SK-N-MC (cell line): ENCODE measurements around the gene TYROBP.

Experiments
- EZH2 ChIP-seq: fragments of 200-600 bp; sonication (generic); IDR thresholded peaks from one replicate; pipeline ENCODE4 v1.6.1; 2017; ENCODE audit warnings: antibody characterized with exemption
- POLR2AphosphoS5 ChIP-seq: IDR thresholded peaks from 2 replicates; pipeline ENCODE4 v1.6.1; 2012; ENCODE audit warnings: mild to moderate bottlenecking, low read depth, low read length, borderline replicate concordance

DNA sequence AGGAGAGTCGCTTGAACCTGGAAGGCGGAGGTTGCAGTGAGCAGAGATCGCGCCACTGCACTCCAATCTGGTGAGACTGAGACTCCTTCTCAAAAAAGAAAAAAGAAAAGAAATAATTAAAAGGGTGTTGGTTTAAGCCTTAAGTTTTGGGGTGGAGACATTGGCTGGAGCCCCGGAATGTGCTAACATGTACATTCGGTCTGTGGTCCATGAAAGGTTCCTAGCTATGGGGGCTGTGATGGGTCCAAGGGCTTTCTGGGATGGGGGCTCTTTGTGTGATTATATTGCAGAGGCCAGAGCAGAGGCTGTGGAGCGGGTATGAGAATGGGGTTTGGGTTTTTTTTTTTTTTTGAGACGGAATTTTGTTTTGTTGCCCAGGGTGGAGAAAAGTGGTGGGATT is 22.2 kb downstream of the TYROBP start:
- TF ChIP-seq EZH2 = no peak
- no peak for TF ChIP-seq POLR2AphosphoS5
